Gastrocnemius medialis (tissue), 4 donors: ENCODE results near the gene EXOC1L. TPM values are rescaled to one million over a fixed set of nuclear protein-coding genes. Genes with fewer than 3 reads are reported as not detected.

ENCODE experiments used
- ATAC-seq, 2 donors: fragments of 150-250 bp; one replicate each; pipeline ENCODE4 v1.9.1; 2016
- DNase-seq, 2 donors: peaks; one replicate each; pipeline ENCODE4 v3.0.0-alpha.2; 2019
- H3K27ac ChIP-seq, 4 donors: fragments of 200-600 bp; sonication (generic); 1 replicate in 1 of 4; 2 replicates in 3 of 4; pipeline ENCODE4 v1.5.1; 2016 to 2018; ENCODE audit warnings: mild to moderate bottlenecking in 2 of 4, moderate library complexity in 1 of 4
- H3K27me3 ChIP-seq, 3 donors: fragments of 200-600 bp; sonication (generic) in 2 of 3; 1 replicate in 1 of 3; 2 replicates in 2 of 3; pipeline versions ENCODE4 v1.5.1 to v1.6.0; 2016 to 2019; ENCODE audit warnings: mild to moderate bottlenecking in 1 of 3, moderate library complexity in 1 of 3
- H3K36me3 ChIP-seq, 2 donors: fragments of 200-600 bp; sonication (generic) in 1 of 2; one replicate each; pipeline ENCODE4 v1.5.1; 2017 to 2018
- H3K4me1 ChIP-seq, 2 donors: fragments of 200-600 bp; sonication (generic) in 1 of 2; one replicate each; pipeline ENCODE4 v1.5.1; 2016 to 2017; ENCODE audit warnings: mild to moderate bottlenecking in 2 of 2
- H3K4me3 ChIP-seq, 4 donors: fragments of 200-600 bp; sonication (generic) in 3 of 4; 1 replicate in 1 of 4; 2 replicates in 3 of 4; pipeline ENCODE4 v1.5.1; 2016 to 2019; ENCODE audit warnings: mild to moderate bottlenecking in 2 of 4
- H3K9me3 ChIP-seq, 3 donors: fragments of 200-600 bp; sonication (generic) in 2 of 3; 1 replicate in 1 of 3; 2 replicates in 2 of 3; pipeline ENCODE4 v1.5.1; 2016 to 2019
- CTCF ChIP-seq, 5 experiments: fragments of 450-650 bp in 3 of 5; fragments of 200-600 bp in 2 of 5; sonication (generic) in 2 of 5; IDR thresholded peaks in 4 of 5; conservative IDR thresholded peaks in 1 of 5; 1 replicate in 4 of 5; 2 replicates in 1 of 5; pipeline ENCODE4 v1.5.1; 2016 to 2019; ENCODE audit warnings: antibody characterized with exemption in 5 of 5, mild to moderate bottlenecking in 3 of 5, moderate library complexity in 3 of 5
- POLR2A ChIP-seq, 2 donors: fragments of 450-650 bp; IDR thresholded peaks; one replicate each; pipeline ENCODE4 v1.6.1; 2017; ENCODE audit warnings: antibody characterized with exemption in 2 of 2, mild to moderate bottlenecking in 2 of 2, moderate library complexity in 2 of 2
- in situ Hi-C, 4 donors: fragments of 200-750 bp; cut with MboI; loops; one replicate each; pipeline versions ENCODE4 v1.15.0 to v1.8.0; 2017; ENCODE audit warnings: low sequenced_read_pairs in 4 of 4
- intact Hi-C: fragments of 100-400 bp; cut with DNase I; formaldehyde crosslinking; loops from one replicate; pipeline ENCODE4 v1.15.1; 2023; ENCODE audit warnings: low total_unique reads
- total RNA-seq, 4 donors: library from RNA; depleted of rRNA; stranded (reverse); fragments of >200 nt; gene quantifications; one replicate each; pipeline versions ENCODE4 v1.1.0 to v1.2.3, GENCODE V29; 2016

Gene EXOC1L
- total RNA-seq, 4 donors from 2014 or later = not detected

GRCh38 chr4:55884093-55884850 is 64.7 kb downstream of the EXOC1L start:
- Histone ChIP-seq H3K4me1 (no peaks in the 10 kb centered on the region), H3K9me3 (no peaks in the 10 kb centered on the region), H3K27ac (no peak overlapping the region), H3K4me3 (no peak overlapping the region), H3K27me3 (no peaks in the 10 kb centered on the region), H3K36me3 (peaks cover 0 to 28% of the 10 kb centered on the region in 2 donors)
- intact Hi-C loops (no loop called here), in situ Hi-C loops (no loop called here)
- ATAC-seq (no peak), DNase-seq (no peak)
- TF ChIP-seq POLR2A (IDR thresholded peaks at IDR 0.05) (no peak), CTCF (IDR thresholded peaks at IDR 0.05 in 4 of 5, conservative IDR thresholded peaks at IDR 0.05 in 1 of 5) (no peak)

- Histone ChIP-seq H3K36me3 (peaks cover 0 to 25% of the 10 kb centered on the region in 2 donors), H3K4me3 (no peak overlapping the region), H3K27me3 (no peaks in the 10 kb centered on the region), H3K4me1 (no peaks in the 10 kb centered on the region), H3K9me3 (no peaks in the 10 kb centered on the region), H3K27ac (no peak overlapping the region)
- ATAC-seq = no peak
- TF ChIP-seq CTCF (IDR thresholded peaks at IDR 0.05 in 4 of 5, conservative IDR thresholded peaks at IDR 0.05 in 1 of 5) (no peak), POLR2A (IDR thresholded peaks at IDR 0.05) (no peak)
- intact Hi-C loops = no loop called here
- in situ Hi-C loops = no loop called here
- no peak for DNase-seq
Measured at GRCh38 chr4:55884851-55885219, 65.2 kb downstream of the EXOC1L start.

Other genes starting within 250 kb of the EXOC1L start
- gene PDCL2, start 227.5 kb upstream of the EXOC1L start, total RNA-seq = not detected
- not detected for gene NMU, start 183.5 kb upstream of the EXOC1L start, total RNA-seq
- gene EXOC1, start 33.9 kb downstream of the EXOC1L start, total RNA-seq = 10 to 100 TPM; 14.8 to 22.3 (median 20.3) TPM
- 1 to 10 TPM in 2 of 4 donors, under 1 TPM in 2; 0.71 to 1.3 (median 1.1) TPM for gene CEP135, start 129.2 kb downstream of the EXOC1L start, total RNA-seq